HepG2 (cell line): ENCODE results near the gene OR2T34. TPM values are rescaled to one million over a fixed set of nuclear protein-coding genes. Genes with fewer than 3 reads are reported as not detected.

Experiments used
- ATAC-seq: fragments of 200-7000 bp; cut with Tn5 transposase; 3 replicates; pipeline ENCODE4 v1.9.1; 2020; ENCODE audit warnings: mild to moderate bottlenecking, moderate library complexity
- BruUV-seq: library from RNA; stranded (reverse); fragments of 400-500 nt; replicated peaks from 2 replicates; lab custom pipeline; 2021; lab: Mats Ljungman, UMichigan
- CTCF ChIA-PET: fragments of 300-600 bp; formaldehyde crosslinking; extraction: SDS; loops from one replicate; lab custom pipeline; 2021; ENCODE audit warnings: low total read pairs, inconsistent platforms, low intra/inter-chr PET ratio; lab: Yijun Ruan, JAX
- POLR2A ChIA-PET: fragments of 350-600 bp; sonication (Branson Sonifier 250); formaldehyde crosslinking; loops from one replicate; lab custom pipeline; 2020; ENCODE audit warnings: antibody characterized with exemption, inconsistent platforms; lab: Yijun Ruan, JAX
- DNase-seq: peaks from one replicate; pipeline ENCODE4 v3.0.0-alpha.2; 2015; ENCODE audit warnings: low spot score
- FAIRE-seq: peaks from 3 replicates; lab custom pipeline; 2011; peaks lifted over from hg19 to GRCh38; lab: Jason Lieb, UNC
- H2AFZ ChIP-seq: one replicate; pipeline ENCODE4 v1.6.1; 2011; ENCODE audit warnings: low read length, inconsistent platforms
- H3K27ac ChIP-seq: fragments of 300-600 bp; 3 replicates; pipeline ENCODE4 v1.8.0; 2011; ENCODE audit warnings: mixed run types, mild to moderate bottlenecking, mixed read lengths, low read length, inconsistent platforms; ENCODE audit not compliant: insufficient read depth; ENCODE audit errors: extremely low read length
- H3K27me3 ChIP-seq, 2 experiments: fragments of 200-600 bp in 1 of 2; 2 replicates in 1 of 2; 3 replicates in 1 of 2; pipeline versions ENCODE4 v1.6.0 to v1.8.0; 2011; ENCODE audit warnings: low read length in 2 of 2, mild to moderate bottlenecking in 2 of 2, moderate library complexity in 2 of 2, inconsistent platforms in 1 of 2; ENCODE audit not compliant: insufficient read depth in 2 of 2, control insufficient read depth in 1 of 2
- H3K36me3 ChIP-seq, 2 experiments: fragments of 200-600 bp in 1 of 2; replicated peaks in 1 of 2; 2 replicates in 1 of 2; 3 replicates in 1 of 2; pipeline versions ENCODE4 v1.5.1 to v1.8.0; 2011; ENCODE audit warnings: low read length in 2 of 2, inconsistent platforms in 1 of 2; ENCODE audit not compliant: insufficient read depth in 2 of 2, control insufficient read depth in 1 of 2
- H3K4me1 ChIP-seq: 2 replicates; pipeline ENCODE4 v1.5.1; 2012; ENCODE audit warnings: low read length, inconsistent platforms; ENCODE audit not compliant: insufficient read depth
- H3K4me2 ChIP-seq: 2 replicates; pipeline ENCODE4 v1.6.0; 2011; ENCODE audit warnings: low read depth, low read length, inconsistent platforms
- H3K4me3 ChIP-seq, 3 experiments: fragments of 200-600 bp in 1 of 3; sonication (generic), shearing (Covaris generic) in 1 of 3; replicated peaks in 1 of 3; 2 replicates each; pipeline ENCODE4 v1.5.1; 2011 to 2016; ENCODE audit warnings: low read length in 3 of 3, inconsistent platforms in 2 of 3, low read depth in 2 of 3, mild to moderate bottlenecking in 2 of 3, control low read depth in 1 of 3, mixed read lengths in 1 of 3; ENCODE audit not compliant: insufficient read depth in 1 of 3
- H3K79me2 ChIP-seq: one replicate; pipeline ENCODE4 v1.6.1; 2011; ENCODE audit warnings: low read length, inconsistent platforms; ENCODE audit not compliant: insufficient read depth
- H3K9ac ChIP-seq: 2 replicates; pipeline ENCODE4 v1.6.0; 2011; ENCODE audit warnings: mild to moderate bottlenecking, low read depth, low read length, inconsistent platforms; ENCODE audit not compliant: insufficient read depth
- H3K9me3 ChIP-seq: 2 replicates; pipeline ENCODE4 v1.5.1; 2012; ENCODE audit warnings: mild to moderate bottlenecking, low read length
- H4K20me1 ChIP-seq: 2 replicates; pipeline ENCODE4 v1.6.0; 2011; ENCODE audit warnings: inconsistent platforms, mild to moderate bottlenecking, low read length, moderate library complexity; ENCODE audit not compliant: insufficient read depth
- ATF7-NPFF ChIP-seq: sonication (generic); formaldehyde crosslinking; IDR thresholded peaks from 2 replicates; pipeline ENCODE4 v1.8.1; 2023; ENCODE audit warnings: mild to moderate bottlenecking, low read depth, missing genetic modification reagents, moderate library complexity
- BRF2 ChIP-seq: sonication (generic); formaldehyde crosslinking; IDR thresholded peaks from 2 replicates; pipeline ENCODE4 v1.8.1; 2022; ENCODE audit warnings: mild to moderate bottlenecking, missing genetic modification reagents
- DNMT3B ChIP-seq: conservative IDR thresholded peaks from 2 replicates; pipeline ENCODE4 v1.6.1; 2016; ENCODE audit warnings: missing biosample characterization, control low read depth
- FOXM1 ChIP-seq: sonication (generic); formaldehyde crosslinking; IDR thresholded peaks from 2 replicates; pipeline ENCODE4 v1.5.0; 2020; ENCODE audit warnings: missing genetic modification reagents
- MTF1 ChIP-seq: sonication (generic); formaldehyde crosslinking; IDR thresholded peaks from 2 replicates; pipeline ENCODE4 v1.5.0; 2020; ENCODE audit warnings: missing genetic modification reagents
- NPAS2 ChIP-seq: sonication (generic); formaldehyde crosslinking; IDR thresholded peaks from 2 replicates; pipeline ENCODE4 v1.8.0; 2022; ENCODE audit warnings: mild to moderate bottlenecking, missing genetic modification reagents, borderline replicate concordance
- ZBED4 ChIP-seq: sonication (generic); formaldehyde crosslinking; IDR thresholded peaks from 2 replicates; pipeline ENCODE4 v1.4.0; 2020; ENCODE audit warnings: missing genetic modification reagents, borderline replicate concordance
- ZNF570 ChIP-seq: sonication (generic); formaldehyde crosslinking; IDR thresholded peaks from 2 replicates; pipeline ENCODE4 v1.4.0; 2020; ENCODE audit warnings: mild to moderate bottlenecking, missing genetic modification reagents, borderline replicate concordance
- ZNF766 ChIP-seq: sonication (generic); formaldehyde crosslinking; IDR thresholded peaks from 2 replicates; pipeline ENCODE4 v1.5.0; 2020; ENCODE audit warnings: missing genetic modification reagents, borderline replicate concordance
- WGBS: methylation state at CpG from one replicate; pipeline ENCODE4 v1.1.6; 2017; ENCODE audit warnings: low lambda C conversion rate; 5-methylcytosine and 5-hydroxymethylcytosine counted together
- in situ Hi-C: cut with HindIII; loops from 2 replicates; pipeline ENCODE4 v1.10.0; 2017; ENCODE audit warnings: low pct_unique_long_range_greater_than_20kb; ENCODE audit not compliant: extremely low pct_ligation_motif_present
- intact Hi-C: fragments of 100-400 bp; cut with micrococcal nuclease; formaldehyde crosslinking; loops from one replicate; pipeline ENCODE4 v1.10.0; 2022; ENCODE audit not compliant: unreplicated experiment
- polyA plus RNA-seq, 8 experiments: library from polyadenylated mRNA; depleted of rRNA in 3 of 8; stranded (reverse) in 7 of 8; unstranded in 1 of 8; fragments of >200 nt; fragmentation: Illumina TruSeq in 4 of 8; extraction: Trizol in 4 of 8; gene quantifications; 2 replicates each; pipeline versions ENCODE4 v1.2.1 to v1.2.3, GENCODE V29; 2011 to 2016; ENCODE audit warnings: low read depth in 4 of 8, missing spikeins in 1 of 8, mixed read lengths in 1 of 8; ENCODE audit not compliant: insufficient read depth in 1 of 8
- total RNA-seq, 5 experiments: library from RNA; depleted of rRNA; stranded (reverse); fragments of >200 nt; fragmentation: Illumina TruSeq; extraction: Trizol; gene quantifications; 2 replicates each; pipeline ENCODE4 v1.2.3, GENCODE V29; 2016; ENCODE audit warnings: low read depth in 1 of 5
- TF ChIP-seq, protein P1 (sequence below): sonication (generic); formaldehyde crosslinking; IDR thresholded peaks from 2 replicates; pipeline ENCODE4; 2020; ENCODE audit warnings: missing genetic modification reagents, mild to moderate bottlenecking, borderline replicate concordance

OR2T34 gene
- total and polyA plus RNA-seq, 2 of the 13 experiments (the other 11 are each of a cell fraction or from before 2014, with no cell fraction given), result not detected

DNA sequence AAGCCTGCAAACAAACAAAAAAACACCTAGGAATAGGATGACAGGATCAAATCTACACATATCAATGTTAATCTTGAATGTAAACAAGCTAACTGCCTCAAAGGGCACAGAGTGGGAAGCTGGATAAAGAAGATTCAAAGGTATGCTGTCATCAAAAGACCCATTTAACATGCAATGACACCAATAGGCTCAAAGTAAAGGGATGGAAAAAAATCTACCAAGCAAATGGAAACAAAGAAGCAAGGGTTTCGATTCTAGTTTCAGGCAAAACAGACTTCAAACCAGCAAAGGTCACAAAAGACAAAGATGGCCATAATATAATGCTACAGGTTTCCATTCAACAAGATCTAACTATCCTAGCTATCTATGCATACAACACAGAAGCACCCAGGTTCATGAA lies 39.2 kb upstream of the OR2T34 start:
- no peaks in the 10 kb centered on the region for H3K27me3 ChIP-seq
- no peaks in the 10 kb centered on the region for H4K20me1 ChIP-seq
- CTCF ChIA-PET, result no interaction called here
- no peaks in the 10 kb centered on the region for H3K79me2 ChIP-seq
- no peaks in the 10 kb centered on the region for H3K4me1 ChIP-seq
- ATAC-seq (no peak), FAIRE-seq (no peak), DNase-seq (no peak)
- H2AFZ ChIP-seq, result no peak overlapping the region
- no peak overlapping the region for H3K4me3 ChIP-seq
- no peak overlapping the region for H3K27ac ChIP-seq
- H3K9me3 ChIP-seq, result no peaks in the 10 kb centered on the region
- TF ChIP-seq, protein P1, sequence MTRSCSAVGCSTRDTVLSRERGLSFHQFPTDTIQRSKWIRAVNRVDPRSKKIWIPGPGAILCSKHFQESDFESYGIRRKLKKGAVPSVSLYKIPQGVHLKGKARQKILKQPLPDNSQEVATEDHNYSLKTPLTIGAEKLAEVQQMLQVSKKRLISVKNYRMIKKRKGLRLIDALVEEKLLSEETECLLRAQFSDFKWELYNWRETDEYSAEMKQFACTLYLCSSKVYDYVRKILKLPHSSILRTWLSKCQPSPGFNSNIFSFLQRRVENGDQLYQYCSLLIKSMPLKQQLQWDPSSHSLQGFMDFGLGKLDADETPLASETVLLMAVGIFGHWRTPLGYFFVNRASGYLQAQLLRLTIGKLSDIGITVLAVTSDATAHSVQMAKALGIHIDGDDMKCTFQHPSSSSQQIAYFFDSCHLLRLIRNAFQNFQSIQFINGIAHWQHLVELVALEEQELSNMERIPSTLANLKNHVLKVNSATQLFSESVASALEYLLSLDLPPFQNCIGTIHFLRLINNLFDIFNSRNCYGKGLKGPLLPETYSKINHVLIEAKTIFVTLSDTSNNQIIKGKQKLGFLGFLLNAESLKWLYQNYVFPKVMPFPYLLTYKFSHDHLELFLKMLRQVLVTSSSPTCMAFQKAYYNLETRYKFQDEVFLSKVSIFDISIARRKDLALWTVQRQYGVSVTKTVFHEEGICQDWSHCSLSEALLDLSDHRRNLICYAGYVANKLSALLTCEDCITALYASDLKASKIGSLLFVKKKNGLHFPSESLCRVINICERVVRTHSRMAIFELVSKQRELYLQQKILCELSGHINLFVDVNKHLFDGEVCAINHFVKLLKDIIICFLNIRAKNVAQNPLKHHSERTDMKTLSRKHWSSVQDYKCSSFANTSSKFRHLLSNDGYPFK (CRISPR knock-in tag), result no peak
- H3K9ac ChIP-seq, result no peak overlapping the region
- no peaks in the 10 kb centered on the region for H3K36me3 ChIP-seq
- BruUV-seq, result no TSS peak
- intact Hi-C loops (no loop called here), in situ Hi-C loops (no loop called here)
- POLR2A ChIA-PET, result no interaction called here
- H3K4me2 ChIP-seq, result no peak overlapping the region
- WGBS, result 0% methylated on average over 1 of the region's 1 CpG

GRCh38 chr1:248611883-248612414 lies 37.4 kb upstream of the OR2T34 start:
- FAIRE-seq (no peak), DNase-seq (no peak), ATAC-seq (no peak)
- no TSS peak for BruUV-seq
- no peaks in the 10 kb centered on the region for H3K36me3 ChIP-seq
- H3K9ac ChIP-seq, result no peak overlapping the region
- no peaks in the 10 kb centered on the region for H4K20me1 ChIP-seq
- 0% methylated on average over 4 of the region's 4 CpGs for WGBS
- intact Hi-C loops, result no loop called here
- no peak overlapping the region for H3K27ac ChIP-seq
- H3K9me3 ChIP-seq, result no peaks in the 10 kb centered on the region
- no peaks in the 10 kb centered on the region for H3K79me2 ChIP-seq
- H3K27me3 ChIP-seq, result no peaks in the 10 kb centered on the region
- no peak overlapping the region for H2AFZ ChIP-seq
- ChIA-PET POLR2A (no interaction called here), CTCF (no interaction called here)
- no peak overlapping the region for H3K4me2 ChIP-seq
- in situ Hi-C loops, result no loop called here
- H3K4me3 ChIP-seq, result no peak overlapping the region
- no peaks in the 10 kb centered on the region for H3K4me1 ChIP-seq
- TF ChIP-seq ATF7-NPFF (CRISPR knock-in tag) (no peak), FOXM1 (CRISPR knock-in tag) (no peak), ZBED4 (CRISPR knock-in tag) (no peak), ZNF570 (CRISPR knock-in tag) (no peak), BRF2 (CRISPR knock-in tag) (no peak), ZNF766 (CRISPR knock-in tag) (no peak), MTF1 (no peak), DNMT3B (no peak), NPAS2 (CRISPR knock-in tag) (no peak)
